ENCODE results near the gene MYDGF. TPM values are rescaled to one million over a fixed set of nuclear protein-coding genes. Genes with fewer than 3 reads are reported as not detected.
A peak's percentile ranks its signal among the peaks of the same experiment; 100 is the strongest.

The MYDGF gene
- polyA plus RNA-seq, 3 donors, result 64.6 to 165 (median 160) TPM

- WGBS (ENCODE audit: insufficient coverage), result 94% methylated on average over 15 of the region's 16 CpGs
- Histone ChIP-seq H3K36me3 (replicated peaks in 1 of 2; ENCODE audit: control insufficient read depth in 1 of 2, insufficient read depth in 2 of 2, low read length in 2 of 2) (peaks cover 32 to 41% of the 10 kb centered on the region in 2 donors), H4K20me1 (ENCODE audit: insufficient read depth, low read length) (no peaks in the 10 kb centered on the region)
These were observed 5.2 kb upstream of the MYDGF start for GRCh38 chr19:4675346-4675745.

GRCh38 chr19:4673726-4674125, 3.6 kb upstream of the MYDGF start:
- DNase-seq, result no peak
- 94% methylated on average over 4 of the region's 4 CpGs for WGBS (ENCODE audit: insufficient coverage)
- Mint-ChIP-seq H3K27me3 (ENCODE audit: low read depth in 3 of 3) (peaks cover 0 to 2% (median 0%) of the 10 kb centered on the region in 3 donors), H3K4me1 (peaks cover 8% of the 10 kb centered on the region), H3K36me3 (peaks cover 24 to 48% of the 10 kb centered on the region in 2 donors), H3K4me3 (no peak overlapping the region), H3K27ac (peak overlapping the region in 3 of 7 donors; percentile 53 to 75 (median 66)), H3K9me3 (no peaks in the 10 kb centered on the region)
- Histone ChIP-seq H3K27me3 (ENCODE audit: control insufficient read depth in 2 of 2, insufficient read depth in 2 of 2, low read length in 2 of 2) (no peaks in the 10 kb centered on the region), H3K4me1 (ENCODE audit: control insufficient read depth in 1 of 2, insufficient read depth in 2 of 2, low read length in 2 of 2) (peaks cover 10 to 11% of the 10 kb centered on the region in 2 donors), H3K4me3 (replicated peaks in 1 of 3; ENCODE audit: low read depth in 2 of 3, low read length in 3 of 3) (no peak overlapping the region), H3K9ac (ENCODE audit: insufficient read depth, low read length, poor library complexity, severe bottlenecking) (no peak overlapping the region), H3K36me3 (replicated peaks in 1 of 2; ENCODE audit: control insufficient read depth in 1 of 2, insufficient read depth in 2 of 2, low read length in 2 of 2) (peaks cover 23 to 31% of the 10 kb centered on the region in 2 donors), H3K4me2 (replicated peaks; ENCODE audit: extremely low read depth, low read length, poor library complexity, severe bottlenecking) (no peak overlapping the region), H3K27ac (ENCODE audit: low read depth in 1 of 2, low read length in 2 of 2) (no peak overlapping the region), H2AFZ (ENCODE audit: insufficient read depth, low read depth, low read length, poor library complexity, severe bottlenecking) (no peak overlapping the region), H3K9me3 (replicated peaks in 1 of 2; ENCODE audit: control insufficient read depth in 1 of 2, insufficient read depth in 1 of 2, low read length in 2 of 2) (no peaks in the 10 kb centered on the region), H3K79me2 (ENCODE audit: insufficient read depth, low read length) (peaks cover 11% of the 10 kb centered on the region), H4K20me1 (ENCODE audit: insufficient read depth, low read length) (peaks cover 1% of the 10 kb centered on the region)
- TF ChIP-seq CTCF (IDR thresholded peaks at IDR 0.05), result no peak
- intact Hi-C loops (cut with micrococcal nuclease), result loop anchor here (5.0 to 10.0 kb wide), 2 partner anchors 119 to 349 kb away; partner anchors contain the start of gene FEM1A (in 1 of the 2)

More at GRCh38 chr19:4675346-4675745, 5.2 kb upstream of the MYDGF start:
- Histone ChIP-seq H3K4me2 (replicated peaks; ENCODE audit: extremely low read depth, low read length, poor library complexity, severe bottlenecking) (no peak overlapping the region), H3K27me3 (ENCODE audit: control insufficient read depth in 2 of 2, insufficient read depth in 2 of 2, low read length in 2 of 2) (no peaks in the 10 kb centered on the region), H2AFZ (ENCODE audit: insufficient read depth, low read depth, low read length, poor library complexity, severe bottlenecking) (no peak overlapping the region), H3K4me3 (replicated peaks in 1 of 3; ENCODE audit: low read depth in 2 of 3, low read length in 3 of 3) (no peak overlapping the region), H3K27ac (ENCODE audit: low read depth in 1 of 2, low read length in 2 of 2) (no peak overlapping the region), H3K9me3 (replicated peaks in 1 of 2; ENCODE audit: control insufficient read depth in 1 of 2, insufficient read depth in 1 of 2, low read length in 2 of 2) (no peaks in the 10 kb centered on the region), H3K79me2 (ENCODE audit: insufficient read depth, low read length) (no peaks in the 10 kb centered on the region), H3K4me1 (ENCODE audit: control insufficient read depth in 1 of 2, insufficient read depth in 2 of 2, low read length in 2 of 2) (no peaks in the 10 kb centered on the region), H3K9ac (ENCODE audit: insufficient read depth, low read length, poor library complexity, severe bottlenecking) (no peak overlapping the region)
- H3K27ac Mint-ChIP-seq, result no peak overlapping the region
- H3K9me3 Mint-ChIP-seq, result peaks cover 0 to 2% (median 0%) of the 10 kb centered on the region in 7 donors
- TF ChIP-seq CTCF (IDR thresholded peaks at IDR 0.05), result no peak
- H3K27me3 Mint-ChIP-seq (ENCODE audit: low read depth in 3 of 3), result peaks cover 0 to 2% (median 0%) of the 10 kb centered on the region in 3 donors
- no peak for DNase-seq
- H3K36me3 Mint-ChIP-seq, result peaks cover 27 to 59% of the 10 kb centered on the region in 2 donors
- no peak overlapping the region for H3K4me3 Mint-ChIP-seq
- no peaks in the 10 kb centered on the region for H3K4me1 Mint-ChIP-seq
- intact Hi-C loops (cut with micrococcal nuclease), result loop anchor here in 1 of 2 donors (10.0 kb wide), 1 partner anchor 351 kb away; no protein-coding TSS in a partner anchor
